Measurements from ENCODE around the gene VKORC1L1. TPM values are rescaled to one million over a fixed set of nuclear protein-coding genes. Genes with fewer than 3 reads are reported as not detected.

The VKORC1L1 gene
- total RNA-seq, 1 experiment from 2014 or later = 29.4 TPM

GRCh38 chr7:65953001-65953720 lies 80.3 kb downstream of the VKORC1L1 start:
- Histone ChIP-seq H3K23ac (ENCODE audit: insufficient read length, low read depth, low read length) (no peak overlapping the region), H2BK12ac (ENCODE audit: insufficient read length, low read depth, low read length) (no peak overlapping the region), H4K8ac (replicated peaks; ENCODE audit: insufficient read length, low read depth, low read length) (no peak overlapping the region), H2BK20ac (ENCODE audit: low read depth, low read length, poor library complexity, severe bottlenecking) (no peak overlapping the region), H3K9me3 (ENCODE audit: control insufficient read depth, low read depth, low read length) (no peaks in the 10 kb centered on the region), H4K91ac (ENCODE audit: insufficient read length, low read depth, low read length) (no peak overlapping the region), H4K5ac (ENCODE audit: insufficient read length, low read depth, low read length) (no peak overlapping the region), H2BK5ac (ENCODE audit: insufficient read length, low read length) (no peak overlapping the region), H2BK120ac (ENCODE audit: low read depth, low read length, poor library complexity, severe bottlenecking) (no peak overlapping the region), H2AFZ (ENCODE audit: low read length) (no peak overlapping the region), H2BK15ac (ENCODE audit: low read depth, low read length) (no peak overlapping the region), H3K4me1 (ENCODE audit: insufficient read depth, low read length) (no peaks in the 10 kb centered on the region), H3T11ph (ENCODE audit: low read length) (no peak overlapping the region), H3K56ac (ENCODE audit: insufficient read length, low read depth, low read length) (no peak overlapping the region), H3K4me2 (ENCODE audit: insufficient read depth, insufficient read length, low read length) (no peak overlapping the region), H2AK5ac (ENCODE audit: insufficient read length, low read length) (no peak overlapping the region), H3K9ac (ENCODE audit: extremely low read depth, insufficient read length, low read length) (no peak overlapping the region), H3K27me3 (ENCODE audit: insufficient read depth, low read length) (no peaks in the 10 kb centered on the region), H3K79me1 (ENCODE audit: insufficient read depth, low read depth, low read length, poor library complexity, severe bottlenecking) (no peaks in the 10 kb centered on the region), H4K20me1 (ENCODE audit: control insufficient read depth, insufficient read depth, insufficient read length) (no peaks in the 10 kb centered on the region), H3K4ac (ENCODE audit: low read depth, low read length) (no peak overlapping the region), H3K27ac (ENCODE audit: insufficient read length, low read depth, low read length) (no peak overlapping the region), H3K14ac (ENCODE audit: insufficient read depth, low read length) (no peak overlapping the region), H3K23me2 (ENCODE audit: insufficient read length, low read depth, low read length, poor library complexity, severe bottlenecking) (no peaks in the 10 kb centered on the region), H3K79me2 (ENCODE audit: insufficient read depth, low read length) (no peaks in the 10 kb centered on the region), H3K18ac (ENCODE audit: insufficient read length, low read depth, low read length) (no peak overlapping the region)
- DNase-seq = no peak
- no peak overlapping the region for H3K4me3 Mint-ChIP-seq
- WGBS (ENCODE audit: extremely low coverage, insufficient read length, low lambda C conversion rate) = no CpG with 5 or more reads among the region's 5 CpGs
- no peaks in the 10 kb centered on the region for H3K9me3 Mint-ChIP-seq
- no peaks in the 10 kb centered on the region for H3K4me1 Mint-ChIP-seq
- H3K27ac Mint-ChIP-seq = no peak overlapping the region
- H3K36me3 Mint-ChIP-seq (ENCODE audit: insufficient read depth in 1 of 3, low read depth in 3 of 3) = peaks cover 11 to 31% (median 25%) of the 10 kb centered on the region in 3 experiments; a peak in 6 of 7 replicates
- TF ChIP-seq CTCF (conservative IDR thresholded peaks at IDR 0.05) = 0 out of 3 replicates have a peak, but pooled peaks have one; percentile 16
- H3K27me3 Mint-ChIP-seq (ENCODE audit: low read depth) = no peaks in the 10 kb centered on the region

All from H9 (cell line).